GM13976 (cell line): Measurements from ENCODE around the gene GPR39.

Experiments
- DNase-seq: peaks from one replicate; pipeline ENCODE4 v3.0.0; 2012; ENCODE audit warnings: low spot score
- in situ Hi-C: fragments of 300-500 bp; cut with MboI; formaldehyde crosslinking; loops from one replicate; pipeline ENCODE4 v1.12.0; 2022; ENCODE audit warnings: low sequenced_read_pairs, mixed read lengths, inconsistent platforms; ENCODE audit not compliant: unreplicated experiment
- TF ChIP-seq, protein P1 (sequence below): IDR thresholded peaks from 2 replicates; pipeline ENCODE4 v1.5.1; 2012; ENCODE audit warnings: borderline replicate concordance, mild to moderate bottlenecking; ENCODE audit not compliant: insufficient read depth; ENCODE audit errors: extremely low read depth, missing control alignments, control extremely low read depth

The GPR39 gene

DNA sequence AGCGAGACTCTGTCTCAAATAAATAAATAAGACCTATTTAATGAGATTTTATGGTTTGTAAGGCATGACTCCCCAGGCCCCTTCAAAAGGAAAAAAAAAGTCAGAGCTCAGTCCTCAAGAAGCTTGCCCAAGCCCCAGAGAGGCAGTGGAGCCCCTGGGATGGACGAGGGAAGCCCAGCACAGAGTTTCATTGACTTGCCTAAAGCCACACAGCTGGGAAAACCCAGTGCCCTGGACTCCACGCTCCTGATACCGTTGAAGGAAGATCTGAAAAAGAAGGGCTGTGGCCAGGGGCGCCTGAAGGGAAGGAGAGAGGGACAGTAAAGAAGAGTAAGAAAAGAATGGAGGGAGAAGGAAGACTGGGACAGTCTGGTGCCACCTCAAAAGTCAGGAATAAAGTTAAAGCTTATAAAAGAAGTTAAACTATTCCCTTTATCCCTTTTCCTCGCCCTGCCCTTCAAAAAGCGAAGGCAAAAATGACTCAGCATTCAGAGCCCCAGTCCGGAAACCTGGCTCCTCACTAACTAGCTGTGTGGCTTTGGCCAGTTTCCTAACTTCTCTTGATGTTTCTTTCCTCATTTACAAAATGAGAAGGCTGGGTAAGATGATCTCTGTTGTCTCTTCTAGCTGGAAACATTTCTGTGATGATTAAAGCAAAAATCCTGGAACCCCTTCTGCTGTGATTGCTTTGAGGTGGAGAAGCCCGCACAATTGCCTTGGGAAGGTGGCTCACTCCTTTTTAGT, 206.7 kb downstream of the GPR39 start:
- TF ChIP-seq, protein P1, sequence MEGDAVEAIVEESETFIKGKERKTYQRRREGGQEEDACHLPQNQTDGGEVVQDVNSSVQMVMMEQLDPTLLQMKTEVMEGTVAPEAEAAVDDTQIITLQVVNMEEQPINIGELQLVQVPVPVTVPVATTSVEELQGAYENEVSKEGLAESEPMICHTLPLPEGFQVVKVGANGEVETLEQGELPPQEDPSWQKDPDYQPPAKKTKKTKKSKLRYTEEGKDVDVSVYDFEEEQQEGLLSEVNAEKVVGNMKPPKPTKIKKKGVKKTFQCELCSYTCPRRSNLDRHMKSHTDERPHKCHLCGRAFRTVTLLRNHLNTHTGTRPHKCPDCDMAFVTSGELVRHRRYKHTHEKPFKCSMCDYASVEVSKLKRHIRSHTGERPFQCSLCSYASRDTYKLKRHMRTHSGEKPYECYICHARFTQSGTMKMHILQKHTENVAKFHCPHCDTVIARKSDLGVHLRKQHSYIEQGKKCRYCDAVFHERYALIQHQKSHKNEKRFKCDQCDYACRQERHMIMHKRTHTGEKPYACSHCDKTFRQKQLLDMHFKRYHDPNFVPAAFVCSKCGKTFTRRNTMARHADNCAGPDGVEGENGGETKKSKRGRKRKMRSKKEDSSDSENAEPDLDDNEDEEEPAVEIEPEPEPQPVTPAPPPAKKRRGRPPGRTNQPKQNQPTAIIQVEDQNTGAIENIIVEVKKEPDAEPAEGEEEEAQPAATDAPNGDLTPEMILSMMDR, result no peak
- in situ Hi-C loops, result no loop called here
- DNase-seq, result no peak

GRCh38 chr2:132627536-132627935, 210.9 kb downstream of the GPR39 start:
- TF ChIP-seq, protein P1, result no peak
- in situ Hi-C loops, result no loop called here
- DNase-seq, result no peak

DNA sequence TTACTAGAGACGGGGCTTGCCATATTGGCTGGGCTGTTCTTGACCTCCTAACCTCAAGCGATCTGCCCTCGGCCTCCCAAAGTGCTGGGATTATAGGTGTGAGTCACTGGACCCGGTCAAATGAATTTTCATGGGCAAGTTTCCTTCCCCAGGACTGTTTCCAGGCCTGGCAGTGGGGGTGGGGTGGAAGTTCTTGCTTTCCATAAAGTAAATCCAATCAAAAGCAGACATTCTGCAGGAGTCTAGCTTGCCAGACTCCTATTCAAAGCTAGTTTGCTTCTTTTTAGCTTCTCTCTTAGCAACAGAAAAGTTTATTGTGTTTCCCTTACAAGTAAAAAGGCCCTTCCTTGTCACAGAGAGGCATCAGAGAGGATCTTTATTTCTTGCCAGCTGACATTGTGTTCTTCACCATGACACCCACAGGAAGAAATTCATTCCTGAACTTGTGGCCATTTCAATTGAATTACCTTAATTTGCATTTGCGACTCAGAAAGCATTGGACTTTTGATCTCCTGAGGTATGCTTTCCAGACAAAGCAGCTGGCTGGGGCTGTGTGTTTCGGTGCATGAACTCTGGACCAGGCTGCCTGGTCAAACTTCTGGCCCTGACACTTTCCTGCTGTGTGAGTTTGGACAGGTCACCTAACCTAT, 215.5 kb downstream of the GPR39 start:
- DNase-seq, result no peak

DNA sequence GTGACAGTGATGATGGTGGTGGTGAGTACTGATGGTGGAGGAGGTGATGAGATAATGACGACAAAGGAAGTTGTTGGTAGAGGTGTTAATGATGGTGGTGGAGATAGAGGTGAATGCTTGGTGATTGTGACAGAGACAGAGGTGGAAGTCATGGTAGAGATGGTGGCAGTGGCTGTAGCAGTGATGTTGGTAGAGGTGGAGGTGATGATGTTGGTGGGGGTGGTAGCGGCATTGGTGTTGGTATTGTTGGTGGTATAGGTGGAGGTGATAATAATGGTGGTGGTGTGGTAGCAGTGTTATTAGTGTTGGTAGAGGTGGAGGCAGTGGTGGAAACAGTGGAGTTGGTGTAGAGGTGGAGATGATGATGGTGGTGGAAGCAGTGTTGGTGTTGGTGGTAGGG, 217.0 kb downstream of the GPR39 start:
- no peak for DNase-seq
- in situ Hi-C loops, result no loop called here
- TF ChIP-seq, protein P1, result no peak

More for the DNA sequence above, 215.5 kb downstream of the GPR39 start:
- in situ Hi-C loops, result no loop called here
- TF ChIP-seq, protein P1, result no peak

GRCh38 chr2:132636346-132636745, 219.7 kb downstream of the GPR39 start:
- TF ChIP-seq, protein P1, result no peak
- in situ Hi-C loops, result no loop called here

DNA sequence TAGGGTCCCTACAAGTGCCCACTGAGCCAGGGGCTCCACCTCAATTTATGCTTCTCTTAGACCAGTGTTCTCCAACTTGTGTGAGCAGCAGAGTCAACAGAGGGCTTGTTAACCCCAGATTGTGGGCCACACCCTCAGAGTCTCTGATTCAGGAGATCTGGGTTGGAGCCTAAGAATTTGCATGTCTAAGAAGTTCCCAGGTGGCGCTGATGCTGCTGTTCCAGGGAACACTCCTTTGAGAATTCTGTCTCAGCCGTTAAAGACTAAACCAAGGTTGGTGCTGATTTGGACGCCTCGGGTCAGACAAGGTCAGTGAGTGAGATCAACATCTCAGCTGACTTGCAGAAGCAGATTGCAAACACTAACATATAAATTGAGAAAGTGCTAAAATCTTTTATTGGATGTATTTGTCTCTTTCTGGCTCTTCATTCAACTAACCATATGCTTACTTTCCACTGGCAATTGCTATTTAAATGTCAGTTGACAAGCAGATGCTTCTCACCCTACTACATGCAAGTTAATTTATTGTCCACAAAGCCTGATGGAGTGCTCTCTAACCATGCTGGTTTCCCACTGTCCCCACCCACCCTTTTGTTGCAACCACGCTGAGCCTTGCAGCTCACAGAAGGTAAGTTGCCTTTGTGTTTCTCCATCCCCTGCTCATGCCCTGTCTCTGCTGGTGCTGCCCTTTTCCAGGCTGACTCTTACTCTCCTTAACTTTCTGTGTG, 221.9 kb downstream of the GPR39 start:
- DNase-seq, result no peak
- TF ChIP-seq, protein P1, result no peak
- in situ Hi-C loops, result no loop called here

More at GRCh38 chr2:132636346-132636745, 219.7 kb downstream of the GPR39 start:
- no peak for DNase-seq
